PC-9 (cell line): Measurements from ENCODE around the gene RPL7A. TPM values are rescaled to one million over a fixed set of nuclear protein-coding genes. Genes with fewer than 3 reads are reported as not detected.

Source experiments
- BruUV-seq: library from RNA; stranded (reverse); fragments of 400-500 nt; replicated peaks from 2 replicates; lab custom pipeline; 2021; lab: Mats Ljungman, UMichigan
- CTCF ChIA-PET: fragments of 300-600 bp; sonication (Branson Sonifier 250); formaldehyde crosslinking; loops from one replicate; lab custom pipeline; 2022; ENCODE audit warnings: antibody characterized with exemption; lab: Charles Lee
- POLR2A ChIA-PET: fragments of 300-600 bp; sonication (Branson Sonifier 250); formaldehyde crosslinking; loops from one replicate; lab custom pipeline; 2022; ENCODE audit warnings: antibody characterized with exemption; ENCODE audit not compliant: unreplicated experiment; lab: Charles Lee
- DNase-seq, 2 experiments: peaks; one replicate each; pipeline versions ENCODE4 v3.0.0 to v3.0.0-alpha.2; 2015 to 2022; ENCODE audit warnings: mixed read lengths in 1 of 2
- H2AFZ ChIP-seq: fragments of 200-600 bp; sonication (generic); 2 replicates; pipeline ENCODE4 v1.8.1; 2017; ENCODE audit warnings: antibody characterized with exemption
- H3F3A ChIP-seq: fragments of 200-600 bp; sonication (generic); 2 replicates; pipeline ENCODE4 v1.8.1; 2017; ENCODE audit warnings: antibody characterized with exemption, mild to moderate bottlenecking, low read depth; ENCODE audit not compliant: insufficient read depth
- H3K27ac ChIP-seq: fragments of 200-600 bp; sonication (generic); 2 replicates; pipeline ENCODE4 v1.6.1; 2016; ENCODE audit warnings: mixed run types
- H3K27me3 ChIP-seq: fragments of 200-600 bp; sonication (generic); 2 replicates; pipeline ENCODE4 v1.6.1; 2016; ENCODE audit warnings: low read depth, mixed run types; ENCODE audit not compliant: insufficient read depth
- H3K36me3 ChIP-seq: fragments of 200-600 bp; sonication (generic); 2 replicates; pipeline ENCODE4 v1.6.1; 2016; ENCODE audit warnings: low read depth, mixed run types
- H3K4me1 ChIP-seq: fragments of 200-600 bp; sonication (generic); replicated peaks from 2 replicates; pipeline ENCODE4 v1.6.1; 2016; ENCODE audit warnings: mixed run types; ENCODE audit not compliant: insufficient read depth
- H3K4me2 ChIP-seq: fragments of 200-600 bp; sonication (generic); 2 replicates; pipeline ENCODE4 v1.6.1; 2017; ENCODE audit warnings: mixed run types
- H3K4me3 ChIP-seq: fragments of 200-600 bp; sonication (generic); 2 replicates; pipeline ENCODE4 v1.6.1; 2016; ENCODE audit warnings: mixed run types
- H3K79me2 ChIP-seq: fragments of 200-600 bp; sonication (generic); 2 replicates; pipeline ENCODE4 v1.6.1; 2017; ENCODE audit warnings: low read depth, mixed run types
- H3K9me2 ChIP-seq: fragments of 200-600 bp; sonication (generic); 2 replicates; pipeline ENCODE4 v1.8.1; 2017; ENCODE audit warnings: mild to moderate bottlenecking; ENCODE audit not compliant: insufficient read depth
- H3K9me3 ChIP-seq: fragments of 200-600 bp; sonication (generic); 2 replicates; pipeline ENCODE4 v1.8.1; 2016; ENCODE audit warnings: low read depth; ENCODE audit not compliant: insufficient read depth
- H4K20me1 ChIP-seq: fragments of 200-600 bp; sonication (generic); 2 replicates; pipeline ENCODE4 v1.8.1; 2017; ENCODE audit not compliant: insufficient read depth
- EZH2 ChIP-seq: fragments of 200-600 bp; sonication (generic); IDR thresholded peaks from 2 replicates; pipeline ENCODE4 v1.8.0; 2017; ENCODE audit warnings: antibody characterized with exemption, low read depth
- intact Hi-C: fragments of 100-400 bp; cut with micrococcal nuclease; formaldehyde crosslinking; loops from one replicate; pipeline ENCODE4 v1.10.0; 2022; ENCODE audit not compliant: unreplicated experiment
- total RNA-seq: library from RNA; stranded (reverse); gene quantifications from 2 replicates; pipeline ENCODE4 v1.2.3, GENCODE V29; 2021
- TF ChIP-seq, protein P1 (sequence below): fragments of 200-600 bp; sonication (generic); conservative IDR thresholded peaks from 2 replicates; pipeline ENCODE4 v1.6.1; 2017; ENCODE audit warnings: mixed run types, antibody characterized with exemption, mild to moderate bottlenecking, moderate library complexity

The RPL7A gene
- total RNA-seq, 1 experiment from 2014 or later = 2,381 TPM

DNA sequence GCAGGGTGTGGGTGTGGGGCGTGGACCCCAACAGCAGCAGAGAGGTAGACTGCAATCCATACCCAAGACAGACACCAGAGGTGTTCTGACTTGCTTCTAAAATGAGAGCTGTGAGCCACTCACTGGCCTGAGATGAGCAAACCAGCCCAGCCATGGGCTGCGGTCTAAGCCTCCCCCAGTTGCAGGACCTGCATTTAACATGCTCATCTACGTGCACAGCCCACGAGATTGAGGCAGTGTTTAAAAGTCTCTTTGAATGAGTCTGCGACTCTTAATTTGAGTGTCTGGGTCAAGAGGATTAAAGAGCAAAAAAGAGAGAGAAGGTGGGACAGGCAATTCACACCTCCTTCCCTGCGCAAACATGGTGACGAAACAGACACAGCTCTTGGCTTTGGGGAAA is 21.9 kb downstream of the RPL7A start:
- TF ChIP-seq, protein P1, sequence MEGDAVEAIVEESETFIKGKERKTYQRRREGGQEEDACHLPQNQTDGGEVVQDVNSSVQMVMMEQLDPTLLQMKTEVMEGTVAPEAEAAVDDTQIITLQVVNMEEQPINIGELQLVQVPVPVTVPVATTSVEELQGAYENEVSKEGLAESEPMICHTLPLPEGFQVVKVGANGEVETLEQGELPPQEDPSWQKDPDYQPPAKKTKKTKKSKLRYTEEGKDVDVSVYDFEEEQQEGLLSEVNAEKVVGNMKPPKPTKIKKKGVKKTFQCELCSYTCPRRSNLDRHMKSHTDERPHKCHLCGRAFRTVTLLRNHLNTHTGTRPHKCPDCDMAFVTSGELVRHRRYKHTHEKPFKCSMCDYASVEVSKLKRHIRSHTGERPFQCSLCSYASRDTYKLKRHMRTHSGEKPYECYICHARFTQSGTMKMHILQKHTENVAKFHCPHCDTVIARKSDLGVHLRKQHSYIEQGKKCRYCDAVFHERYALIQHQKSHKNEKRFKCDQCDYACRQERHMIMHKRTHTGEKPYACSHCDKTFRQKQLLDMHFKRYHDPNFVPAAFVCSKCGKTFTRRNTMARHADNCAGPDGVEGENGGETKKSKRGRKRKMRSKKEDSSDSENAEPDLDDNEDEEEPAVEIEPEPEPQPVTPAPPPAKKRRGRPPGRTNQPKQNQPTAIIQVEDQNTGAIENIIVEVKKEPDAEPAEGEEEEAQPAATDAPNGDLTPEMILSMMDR = no peak
- TF ChIP-seq EZH2 = no peak
- Histone ChIP-seq H3K79me2 (peaks cover 81% of the 10 kb centered on the region), H3K27ac (no peak overlapping the region), H4K20me1 (peaks cover 98% of the 10 kb centered on the region), H3K4me2 (no peak overlapping the region), H3K36me3 (peaks cover 26% of the 10 kb centered on the region), H3F3A (peaks cover 7% of the 10 kb centered on the region; the same call in 1 of the 2 replicates), H3K9me2 (no peaks in the 10 kb centered on the region), H2AFZ (no peak overlapping the region), H3K4me3 (no peak overlapping the region), H3K4me1 (0 out of 2 replicates have a peak, but pooled peaks cover 10% of the 10 kb centered on the region), H3K27me3 (no peaks in the 10 kb centered on the region), H3K9me3 (no peaks in the 10 kb centered on the region)
- ChIA-PET POLR2A (no interaction called here), CTCF (no interaction called here)
- no peak for DNase-seq
- intact Hi-C loops = no loop called here
- BruUV-seq = no TSS peak

DNA sequence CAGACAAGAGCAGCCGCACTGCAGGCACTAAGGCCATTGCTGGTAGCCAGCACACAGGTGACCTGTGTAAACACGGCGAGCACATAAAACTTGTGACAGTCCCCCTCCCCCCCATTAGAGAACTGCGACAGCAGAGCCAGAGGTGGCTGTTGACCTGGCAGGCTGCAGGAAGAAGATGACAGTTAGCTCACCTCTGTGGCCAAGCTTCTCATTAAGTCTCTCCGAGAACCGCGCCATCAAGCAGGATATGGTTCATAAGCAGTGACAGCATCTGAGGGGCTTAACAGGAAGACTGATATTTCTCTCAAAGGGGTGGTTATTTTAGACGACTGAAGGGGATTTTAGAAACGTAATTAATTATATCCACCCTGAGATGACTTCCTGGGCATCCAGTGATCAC is 22.7 kb downstream of the RPL7A start:
- BruUV-seq = no TSS peak
- DNase-seq = no peak
- peaks cover 87% of the 10 kb centered on the region for H3K79me2 ChIP-seq
- TF ChIP-seq, protein P1 = no peak
- no peak for TF ChIP-seq EZH2
- H3K4me2 ChIP-seq = no peak overlapping the region
- intact Hi-C loops = no loop called here
- peaks cover 19% of the 10 kb centered on the region for H3K36me3 ChIP-seq
- no peaks in the 10 kb centered on the region for H3K27me3 ChIP-seq
- no peak overlapping the region for H3K4me3 ChIP-seq
- H2AFZ ChIP-seq = no peak overlapping the region
- ChIA-PET CTCF (interaction anchor here (0.6 to 1.1 kb wide), 2 partner anchors 14 to 395 kb away, joined by 5 to 9 read pairs; no protein-coding TSS in a partner anchor), POLR2A (no interaction called here)
- peaks cover 92% of the 10 kb centered on the region for H4K20me1 ChIP-seq
- H3K4me1 ChIP-seq = 0 out of 2 replicates have a peak, but pooled peaks cover 10% of the 10 kb centered on the region
- no peaks in the 10 kb centered on the region for H3K9me3 ChIP-seq
- H3F3A ChIP-seq = peaks cover 7% of the 10 kb centered on the region; the same call in 1 of the 2 replicates
- no peaks in the 10 kb centered on the region for H3K9me2 ChIP-seq
- H3K27ac ChIP-seq = no peak overlapping the region

DNA sequence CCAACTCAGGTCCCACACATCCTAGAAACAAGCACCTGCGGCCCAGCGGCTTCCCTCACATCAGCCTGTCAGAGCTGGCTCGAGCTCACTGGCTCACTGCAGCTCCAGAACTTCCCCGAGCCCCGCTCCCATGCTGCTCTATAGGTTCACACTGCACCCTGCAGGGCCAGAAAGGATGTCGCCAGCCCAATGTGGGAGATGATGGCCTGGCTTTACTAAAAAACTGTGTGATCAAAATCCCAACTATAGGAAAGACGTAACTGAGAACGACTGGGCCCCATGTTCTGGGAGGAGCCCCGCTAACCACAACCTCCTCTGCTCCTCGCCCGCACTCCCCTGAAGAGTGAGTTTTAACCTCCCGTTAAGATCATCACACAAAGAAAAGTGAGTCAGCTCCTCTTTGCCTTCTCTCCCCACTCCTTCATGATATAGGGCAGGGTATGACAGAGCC is 23.3 kb downstream of the RPL7A start:
- Histone ChIP-seq H3K79me2 (peaks cover 87% of the 10 kb centered on the region), H3K4me3 (no peak overlapping the region), H3K36me3 (peaks cover 14% of the 10 kb centered on the region), H3K9me3 (no peaks in the 10 kb centered on the region), H2AFZ (no peak overlapping the region), H3K27ac (no peak overlapping the region), H3K4me2 (no peak overlapping the region), H3K9me2 (no peaks in the 10 kb centered on the region), H4K20me1 (peaks cover 86% of the 10 kb centered on the region), H3K27me3 (no peaks in the 10 kb centered on the region), H3F3A (peaks cover 7% of the 10 kb centered on the region; the same call in 1 of the 2 replicates), H3K4me1 (0 out of 2 replicates have a peak, but pooled peaks cover 10% of the 10 kb centered on the region)
- no peak for DNase-seq
- TF ChIP-seq, protein P1 = no peak
- no peak for TF ChIP-seq EZH2
- POLR2A ChIA-PET = no interaction called here
- intact Hi-C loops = no loop called here
- no TSS peak for BruUV-seq
- CTCF ChIA-PET = interaction anchor here (0.6 to 1.1 kb wide), 2 partner anchors 14 to 394 kb away, joined by 5 to 9 read pairs; no protein-coding TSS in a partner anchor
